Neural crest cell (in vitro differentiated cells): ENCODE measurements around the gene CMTM2. TPM values are rescaled to one million over a fixed set of nuclear protein-coding genes. Genes with fewer than 3 reads are reported as not detected.

ENCODE experiments used
- DNase-seq: peaks from one replicate; pipeline ENCODE4 v3.0.0; 2021; ENCODE audit warnings: low read depth, mixed read lengths, low spot score
- H3K27ac Mint-ChIP-seq: one replicate; pipeline ENCODE4 v1.8.0; 2021; ENCODE audit warnings: mild to moderate bottlenecking, mixed read lengths; ENCODE audit not compliant: unreplicated experiment
- H3K27me3 Mint-ChIP-seq: 2 replicates; pipeline ENCODE4 v1.8.0; 2021; ENCODE audit warnings: low read depth, mild to moderate bottlenecking, mixed read lengths
- H3K36me3 Mint-ChIP-seq: 2 replicates; pipeline ENCODE4 v1.8.0; 2021; ENCODE audit warnings: low read depth, mild to moderate bottlenecking, mixed read lengths
- H3K4me1 Mint-ChIP-seq: 2 replicates; pipeline ENCODE4 v1.8.0; 2021; ENCODE audit warnings: mixed read lengths
- H3K4me3 Mint-ChIP-seq: one replicate; pipeline ENCODE4 v1.8.0; 2021; ENCODE audit warnings: mild to moderate bottlenecking, mixed read lengths
- H3K9me3 Mint-ChIP-seq: 2 replicates; pipeline ENCODE4 v1.8.0; 2021; ENCODE audit warnings: mixed read lengths
- CTCF ChIP-seq: fragments of 200-600 bp; sonication (generic); conservative IDR thresholded peaks from 2 replicates; pipeline ENCODE4 v1.5.0; 2021; ENCODE audit warnings: antibody characterized with exemption, mild to moderate bottlenecking
- total RNA-seq: library from RNA; stranded (reverse); gene quantifications from 2 replicates; pipeline ENCODE4 v1.2.1, GENCODE V29; 2021

The CMTM2 gene
- total RNA-seq, 1 donor from 2014 or later: 0.54 TPM

GRCh38 chr16:66569827-66570405 is 9.3 kb upstream of the CMTM2 start:
- Mint-ChIP-seq H3K27ac (no peak overlapping the region), H3K4me3 (no peak overlapping the region), H3K27me3 (no peaks in the 10 kb centered on the region), H3K4me1 (no peaks in the 10 kb centered on the region), H3K9me3 (no peaks in the 10 kb centered on the region), H3K36me3 (peaks cover 12% of the 10 kb centered on the region)
- TF ChIP-seq CTCF: no peak
- DNase-seq: no peak

GRCh38 chr16:66572356-66572755 is 6.9 kb upstream of the CMTM2 start:
- Mint-ChIP-seq H3K36me3 (peaks cover 5% of the 10 kb centered on the region), H3K27me3 (peaks cover 5% of the 10 kb centered on the region), H3K9me3 (no peaks in the 10 kb centered on the region), H3K27ac (no peak overlapping the region), H3K4me1 (no peaks in the 10 kb centered on the region), H3K4me3 (no peak overlapping the region)
- DNase-seq: no peak
- no peak for TF ChIP-seq CTCF

GRCh38 chr16:66574081-66574480 is 5.2 kb upstream of the CMTM2 start:
- Mint-ChIP-seq H3K4me1 (no peaks in the 10 kb centered on the region), H3K27ac (no peak overlapping the region), H3K27me3 (peaks cover 21% of the 10 kb centered on the region), H3K9me3 (no peaks in the 10 kb centered on the region), H3K4me3 (no peak overlapping the region), H3K36me3 (no peaks in the 10 kb centered on the region)
- TF ChIP-seq CTCF: no peak
- no peak for DNase-seq

GRCh38 chr16:66574531-66574930 is 4.7 kb upstream of the CMTM2 start:
- DNase-seq: no peak
- Mint-ChIP-seq H3K9me3 (no peaks in the 10 kb centered on the region), H3K36me3 (no peaks in the 10 kb centered on the region), H3K4me3 (no peak overlapping the region), H3K4me1 (no peaks in the 10 kb centered on the region), H3K27me3 (peaks cover 23% of the 10 kb centered on the region), H3K27ac (no peak overlapping the region)
- TF ChIP-seq CTCF: no peak

GRCh38 chr16:66575060-66575459 is 4.2 kb upstream of the CMTM2 start:
- Mint-ChIP-seq H3K27ac (no peak overlapping the region), H3K4me3 (no peak overlapping the region), H3K36me3 (no peaks in the 10 kb centered on the region), H3K9me3 (no peaks in the 10 kb centered on the region), H3K4me1 (no peaks in the 10 kb centered on the region), H3K27me3 (peaks cover 29% of the 10 kb centered on the region)
- no peak for TF ChIP-seq CTCF
- no peak for DNase-seq
